MM.1S (cell line): ENCODE results near the gene COL6A2.

Source experiments
- EZH2 ChIP-seq: fragments of 300-600 bp; sonication (generic); optimal IDR thresholded peaks from 2 replicates; pipeline ENCODE3; 2017; ENCODE audit warnings: low read depth, mild to moderate bottlenecking, antibody characterized with exemption, low read length, mixed read lengths
- EZH2phosphoT487 ChIP-seq: fragments of 300-600 bp; sonication (generic); IDR thresholded peaks from 2 replicates; pipeline ENCODE4 v1.6.1; 2018; ENCODE audit warnings: antibody characterized with exemption, low read length
- TF ChIP-seq, protein P1 (sequence below): fragments of 300-600 bp; sonication (generic); IDR thresholded peaks from 2 replicates; pipeline ENCODE4 v1.5.1; 2016; ENCODE audit warnings: antibody characterized with exemption, low read length, mixed read lengths

DNA sequence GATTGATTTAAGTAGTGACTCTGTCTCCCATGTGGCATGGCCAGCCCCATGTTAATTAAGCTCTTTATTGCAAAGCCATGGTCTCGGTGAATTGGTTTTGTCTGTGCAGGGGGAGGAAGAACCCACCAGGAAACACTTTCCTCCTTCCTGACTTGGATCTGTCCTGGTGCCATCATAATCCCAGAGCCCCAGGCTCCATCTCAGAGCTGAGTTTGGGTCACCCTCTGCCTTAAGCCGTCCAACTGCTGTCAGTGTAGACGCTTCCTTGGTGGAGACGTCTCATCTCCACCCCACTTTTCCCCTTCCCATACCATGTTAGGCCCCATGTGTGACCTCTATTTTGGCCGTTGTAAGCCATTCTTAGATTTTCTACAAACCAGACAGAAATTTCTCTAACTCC lies 36.0 kb upstream of the COL6A2 start:
- TF ChIP-seq, protein P1, sequence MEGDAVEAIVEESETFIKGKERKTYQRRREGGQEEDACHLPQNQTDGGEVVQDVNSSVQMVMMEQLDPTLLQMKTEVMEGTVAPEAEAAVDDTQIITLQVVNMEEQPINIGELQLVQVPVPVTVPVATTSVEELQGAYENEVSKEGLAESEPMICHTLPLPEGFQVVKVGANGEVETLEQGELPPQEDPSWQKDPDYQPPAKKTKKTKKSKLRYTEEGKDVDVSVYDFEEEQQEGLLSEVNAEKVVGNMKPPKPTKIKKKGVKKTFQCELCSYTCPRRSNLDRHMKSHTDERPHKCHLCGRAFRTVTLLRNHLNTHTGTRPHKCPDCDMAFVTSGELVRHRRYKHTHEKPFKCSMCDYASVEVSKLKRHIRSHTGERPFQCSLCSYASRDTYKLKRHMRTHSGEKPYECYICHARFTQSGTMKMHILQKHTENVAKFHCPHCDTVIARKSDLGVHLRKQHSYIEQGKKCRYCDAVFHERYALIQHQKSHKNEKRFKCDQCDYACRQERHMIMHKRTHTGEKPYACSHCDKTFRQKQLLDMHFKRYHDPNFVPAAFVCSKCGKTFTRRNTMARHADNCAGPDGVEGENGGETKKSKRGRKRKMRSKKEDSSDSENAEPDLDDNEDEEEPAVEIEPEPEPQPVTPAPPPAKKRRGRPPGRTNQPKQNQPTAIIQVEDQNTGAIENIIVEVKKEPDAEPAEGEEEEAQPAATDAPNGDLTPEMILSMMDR, result no peak
- TF ChIP-seq EZH2phosphoT487, result no peak
- TF ChIP-seq EZH2, result no peak
